H9 (cell line): Measurements from ENCODE around the gene SLC39A1. TPM values are rescaled to one million over a fixed set of nuclear protein-coding genes. Genes with fewer than 3 reads are reported as not detected.
A peak's percentile ranks its signal among the peaks of the same experiment; 100 is the strongest.

ENCODE experiments used
- DNase-seq: peaks from one replicate; pipeline ENCODE4 v3.0.0-alpha.2; 2017
- H2AFZ ChIP-seq: one replicate; pipeline ENCODE4 v1.6.1; 2013; ENCODE audit warnings: mild to moderate bottlenecking, low read length, control low read depth, moderate library complexity
- H2AK5ac ChIP-seq: 2 replicates; pipeline ENCODE4 v1.6.1; 2013; ENCODE audit warnings: low read length, control low read depth, mixed read lengths; ENCODE audit not compliant: insufficient read length
- H2BK120ac ChIP-seq: one replicate; pipeline ENCODE4 v1.6.1; 2013; ENCODE audit warnings: low read depth, mild to moderate bottlenecking, low read length, control low read depth, inconsistent platforms; ENCODE audit not compliant: poor library complexity, severe bottlenecking
- H2BK12ac ChIP-seq: 2 replicates; pipeline ENCODE4 v1.6.1; 2013; ENCODE audit warnings: low read length, control low read depth, mixed read lengths, low read depth; ENCODE audit not compliant: insufficient read length
- H2BK15ac ChIP-seq: 2 replicates; pipeline ENCODE4 v1.6.1; 2013; ENCODE audit warnings: low read depth, low read length, control low read depth
- H2BK20ac ChIP-seq: one replicate; pipeline ENCODE4 v1.6.1; 2013; ENCODE audit warnings: low read depth, mild to moderate bottlenecking, low read length, control low read depth, inconsistent platforms; ENCODE audit not compliant: poor library complexity, severe bottlenecking
- H2BK5ac ChIP-seq: 2 replicates; pipeline ENCODE4 v1.6.1; 2013; ENCODE audit warnings: low read length, control low read depth, mixed read lengths; ENCODE audit not compliant: insufficient read length
- H3K14ac ChIP-seq: 2 replicates; pipeline ENCODE4 v1.6.1; 2013; ENCODE audit warnings: low read length, control low read depth; ENCODE audit not compliant: insufficient read depth
- H3K18ac ChIP-seq: 2 replicates; pipeline ENCODE4 v1.6.1; 2013; ENCODE audit warnings: low read depth, mild to moderate bottlenecking, mixed read lengths, low read length, control low read depth; ENCODE audit not compliant: insufficient read length
- H3K23ac ChIP-seq: 2 replicates; pipeline ENCODE4 v1.6.1; 2013; ENCODE audit warnings: low read length, control low read depth, mixed read lengths, low read depth; ENCODE audit not compliant: insufficient read length
- H3K23me2 ChIP-seq: 2 replicates; pipeline ENCODE4 v1.6.1; 2013; ENCODE audit warnings: low read depth, mild to moderate bottlenecking, mixed read lengths, low read length, control low read depth; ENCODE audit not compliant: insufficient read length, poor library complexity, severe bottlenecking
- H3K27ac ChIP-seq: 2 replicates; pipeline ENCODE4 v1.5.1; 2013; ENCODE audit warnings: low read length, control low read depth, mixed read lengths, low read depth; ENCODE audit not compliant: insufficient read length
- H3K27me3 ChIP-seq: 2 replicates; pipeline ENCODE4 v1.6.1; 2013; ENCODE audit warnings: low read length, control low read depth, inconsistent platforms; ENCODE audit not compliant: insufficient read depth
- H3K4ac ChIP-seq: 2 replicates; pipeline ENCODE4 v1.6.1; 2013; ENCODE audit warnings: low read depth, mild to moderate bottlenecking, control low read depth, inconsistent platforms, low read length, moderate library complexity
- H3K4me1 ChIP-seq: 2 replicates; pipeline ENCODE4 v1.6.1; 2013; ENCODE audit warnings: low read length, control low read depth, inconsistent platforms; ENCODE audit not compliant: insufficient read depth
- H3K4me2 ChIP-seq: 2 replicates; pipeline ENCODE4 v1.6.1; 2013; ENCODE audit warnings: low read length, control low read depth, mixed read lengths; ENCODE audit not compliant: insufficient read length, insufficient read depth
- H3K56ac ChIP-seq: 2 replicates; pipeline ENCODE4 v1.6.1; 2013; ENCODE audit warnings: low read depth, mild to moderate bottlenecking, mixed read lengths, low read length, control low read depth; ENCODE audit not compliant: insufficient read length
- H3K79me1 ChIP-seq: 2 replicates; pipeline ENCODE4 v1.6.1; 2013; ENCODE audit warnings: low read depth, mild to moderate bottlenecking, moderate library complexity, low read length, control low read depth, inconsistent platforms; ENCODE audit not compliant: insufficient read depth, poor library complexity, severe bottlenecking
- H3K79me2 ChIP-seq: 2 replicates; pipeline ENCODE4 v1.6.1; 2013; ENCODE audit warnings: low read length, control low read depth, inconsistent platforms; ENCODE audit not compliant: insufficient read depth
- H3K9ac ChIP-seq: 2 replicates; pipeline ENCODE4 v1.6.1; 2013; ENCODE audit warnings: low read length, control low read depth, mixed read lengths; ENCODE audit not compliant: insufficient read length; ENCODE audit errors: extremely low read depth
- H3K9me3 ChIP-seq: one replicate; pipeline ENCODE4 v1.6.1; 2013; ENCODE audit warnings: low read depth, low read length, inconsistent platforms; ENCODE audit not compliant: control insufficient read depth
- H3T11ph ChIP-seq: one replicate; pipeline ENCODE4 v1.6.1; 2013; ENCODE audit warnings: mild to moderate bottlenecking, low read length, control low read depth, inconsistent platforms
- H4K20me1 ChIP-seq: one replicate; pipeline ENCODE4 v1.6.1; 2013; ENCODE audit not compliant: control insufficient read depth, insufficient read length, insufficient read depth
- H4K5ac ChIP-seq: 2 replicates; pipeline ENCODE4 v1.6.1; 2013; ENCODE audit warnings: low read depth, mild to moderate bottlenecking, mixed read lengths, low read length, control low read depth; ENCODE audit not compliant: insufficient read length
- H4K8ac ChIP-seq: replicated peaks from 2 replicates; pipeline ENCODE4 v1.6.1; 2013; ENCODE audit warnings: low read length, control low read depth, mixed read lengths, low read depth; ENCODE audit not compliant: insufficient read length
- H4K91ac ChIP-seq: 2 replicates; pipeline ENCODE4 v1.6.1; 2013; ENCODE audit warnings: low read depth, mild to moderate bottlenecking, moderate library complexity, mixed read lengths, low read length, control low read depth; ENCODE audit not compliant: insufficient read length
- H3K27ac Mint-ChIP-seq, 3 experiments: 2 replicates in 2 of 3; 3 replicates in 1 of 3; pipeline ENCODE4 v1.8.0; 2020 to 2021; ENCODE audit warnings: mixed read lengths in 3 of 3, mild to moderate bottlenecking in 1 of 3, moderate library complexity in 1 of 3
- H3K27me3 Mint-ChIP-seq: 2 replicates; pipeline ENCODE4 v1.8.0; 2021; ENCODE audit warnings: low read depth, mild to moderate bottlenecking, moderate library complexity, mixed read lengths
- H3K36me3 Mint-ChIP-seq, 3 experiments: 2 replicates in 2 of 3; 3 replicates in 1 of 3; pipeline ENCODE4 v1.8.0; 2020 to 2021; ENCODE audit warnings: low read depth in 3 of 3, mixed read lengths in 3 of 3; ENCODE audit not compliant: insufficient read depth in 1 of 3
- H3K4me1 Mint-ChIP-seq, 2 experiments: 2 replicates each; pipeline ENCODE4 v1.8.0; 2020; ENCODE audit warnings: mixed read lengths in 2 of 2
- H3K4me3 Mint-ChIP-seq, 2 experiments: 2 replicates in 1 of 2; 3 replicates in 1 of 2; pipeline ENCODE4 v1.8.0; 2020 to 2021; ENCODE audit warnings: mild to moderate bottlenecking in 2 of 2, mixed read lengths in 2 of 2, moderate library complexity in 1 of 2
- H3K9me3 Mint-ChIP-seq, 2 experiments: 2 replicates in 1 of 2; 3 replicates in 1 of 2; pipeline ENCODE4 v1.8.0; 2020; ENCODE audit warnings: mild to moderate bottlenecking in 2 of 2, mixed read lengths in 2 of 2, moderate library complexity in 1 of 2
- CTCF ChIP-seq: fragments of 200-600 bp; sonication (generic); conservative IDR thresholded peaks from 3 replicates; pipeline ENCODE4 v1.8.0; 2021; ENCODE audit warnings: antibody characterized with exemption, mild to moderate bottlenecking
- WGBS: extraction: QIAGEN DNeasy Blood & Tissue Kit; methylation state at CpG from one replicate; pipeline ENCODE4 v1.1.7; 2013; ENCODE audit warnings: missing lambda C conversion rate, low lambda C conversion rate, mixed read lengths; ENCODE audit not compliant: insufficient read length; ENCODE audit errors: extremely low coverage; 5-methylcytosine and 5-hydroxymethylcytosine counted together
- total RNA-seq: library from RNA; stranded (reverse); gene quantifications from 2 replicates; pipeline ENCODE4 v1.2.1, GENCODE V29; 2021

SLC39A1 gene
- total RNA-seq, 1 experiment from 2014 or later: 161 TPM

GRCh38 chr1:153968972-153969371 is 5.6 kb upstream of the SLC39A1 start:
- Histone ChIP-seq H3T11ph (no peak overlapping the region), H3K4me1 (no peaks in the 10 kb centered on the region), H3K18ac (no peak overlapping the region), H3K23ac (no peak overlapping the region), H3K79me2 (no peaks in the 10 kb centered on the region), H2BK15ac (no peak overlapping the region), H3K23me2 (peaks cover 9% of the 10 kb centered on the region), H3K9ac (no peak overlapping the region), H4K8ac (no peak overlapping the region), H4K5ac (no peak overlapping the region), H2BK5ac (no peak overlapping the region), H3K4ac (no peak overlapping the region), H4K91ac (no peak overlapping the region), H3K9me3 (no peaks in the 10 kb centered on the region), H2BK120ac (no peak overlapping the region), H3K14ac (no peak overlapping the region), H3K56ac (no peak overlapping the region), H3K79me1 (no peaks in the 10 kb centered on the region), H3K27me3 (no peaks in the 10 kb centered on the region), H3K27ac (no peak overlapping the region), H2AFZ (no peak overlapping the region), H2AK5ac (no peak overlapping the region), H3K4me2 (peak overlapping the region; percentile 81), H4K20me1 (no peaks in the 10 kb centered on the region), H2BK12ac (no peak overlapping the region), H2BK20ac (no peak overlapping the region)
- peaks cover 26 to 39% of the 10 kb centered on the region in 2 experiments for H3K4me1 Mint-ChIP-seq
- H3K4me3 Mint-ChIP-seq: peak overlapping the region; percentile 87 to 96
- no CpG with 5 or more reads among the region's 2 CpGs for WGBS
- H3K27me3 Mint-ChIP-seq: no peaks in the 10 kb centered on the region
- peak overlapping the region in 1 of 3 experiments; percentile 72; a peak in 2 of 7 replicates for H3K27ac Mint-ChIP-seq
- DNase-seq: no peak
- peaks cover 0 to 4% of the 10 kb centered on the region in 2 experiments; a peak in 1 of 5 replicates for H3K9me3 Mint-ChIP-seq
- TF ChIP-seq CTCF: no peak
- H3K36me3 Mint-ChIP-seq: peaks cover 12 to 31% (median 25%) of the 10 kb centered on the region in 3 experiments; a peak in 6 of 7 replicates
